HG02763 (cell line): Measurements from ENCODE around the gene VPS8.

ENCODE experiments used
- ATAC-seq: cut with Tn5 transposase; IDR thresholded peaks from one replicate; pipeline ENCODE4 v1.9.1; 2021; ENCODE audit warnings: mild to moderate bottlenecking, moderate library complexity; ENCODE audit not compliant: unreplicated experiment

VPS8 gene

GRCh38 chr3:184780981-184781515 is 30.9 kb upstream of the VPS8 start:
- no peak for ATAC-seq

DNA sequence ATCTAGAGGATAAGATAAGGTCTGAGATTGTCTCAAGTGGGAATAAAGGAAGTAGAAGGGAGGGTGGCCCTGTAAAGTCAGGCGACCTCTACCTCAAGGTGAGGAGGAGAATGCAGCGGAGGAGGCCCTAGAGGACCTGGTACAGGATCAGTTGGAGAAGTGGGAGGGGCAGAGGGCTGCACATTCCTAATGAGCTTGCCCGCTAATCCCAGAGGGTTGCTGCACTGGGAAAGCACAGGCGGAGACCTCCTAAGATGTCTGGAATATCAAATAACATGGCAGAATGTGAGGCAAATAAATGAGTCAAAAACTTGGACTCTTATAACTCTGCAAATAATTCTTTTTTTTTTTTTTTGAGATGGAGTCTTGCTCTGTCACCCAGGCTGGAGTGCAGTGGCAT is 30.2 kb upstream of the VPS8 start:
- no peak for ATAC-seq

GRCh38 chr3:184783319-184783718 is 28.6 kb upstream of the VPS8 start:
- ATAC-seq, result no peak

DNA sequence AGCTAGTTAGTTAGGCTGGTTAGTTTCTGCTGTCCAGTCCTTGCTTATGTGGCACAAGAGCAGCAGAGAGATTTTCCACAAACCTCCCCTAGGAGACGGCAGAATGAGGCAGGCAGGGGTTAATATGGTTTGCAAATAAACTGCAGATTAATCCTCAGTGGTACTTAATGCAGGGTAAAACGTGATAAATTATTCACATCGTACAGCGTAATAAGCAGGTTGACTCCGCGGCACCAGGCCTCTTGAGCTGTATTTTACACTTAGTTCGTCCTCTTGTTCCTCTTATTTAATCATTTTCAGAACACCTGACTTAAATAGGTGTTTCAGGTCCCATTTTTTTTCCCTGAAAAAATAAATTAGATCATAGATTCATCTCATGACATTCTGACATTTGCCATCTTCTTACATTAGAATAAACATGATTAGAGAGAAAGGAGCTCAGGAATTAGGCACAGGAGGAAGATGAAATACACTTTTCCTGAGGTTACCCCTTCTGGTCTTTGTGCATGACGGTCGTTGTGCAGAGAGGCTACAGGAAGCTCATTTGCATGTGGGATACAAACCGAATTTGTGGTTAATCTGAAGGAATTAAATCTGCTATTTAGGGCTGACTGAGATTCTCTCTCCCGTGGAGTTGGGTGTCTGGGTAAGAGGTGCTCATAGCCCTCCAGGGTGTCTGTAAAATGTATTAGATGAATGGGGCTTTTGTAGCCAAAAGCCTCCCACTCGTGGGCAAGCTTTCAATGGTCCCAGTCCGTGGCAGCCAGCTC is 27.1 kb upstream of the VPS8 start:
- ATAC-seq, result no peak

DNA sequence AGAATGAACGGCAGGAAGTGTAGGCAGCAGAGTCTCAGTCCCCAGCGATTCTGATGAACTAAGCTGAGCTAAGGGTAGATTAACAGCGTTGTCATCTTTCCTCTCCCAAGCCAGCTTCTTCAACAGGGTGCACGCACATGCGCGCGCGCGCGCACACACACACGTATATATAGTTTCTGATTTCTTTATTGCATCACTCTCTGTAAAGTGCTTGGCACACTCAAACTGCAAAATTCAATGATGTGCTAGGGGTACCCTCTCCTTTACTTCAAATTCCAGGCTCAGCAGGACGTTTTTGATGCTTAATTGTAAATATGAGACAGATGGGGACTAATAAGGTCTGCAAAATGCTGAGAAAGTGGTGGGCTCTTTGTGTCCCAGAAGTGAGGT is 26.1 kb upstream of the VPS8 start:
- ATAC-seq, result no peak

DNA sequence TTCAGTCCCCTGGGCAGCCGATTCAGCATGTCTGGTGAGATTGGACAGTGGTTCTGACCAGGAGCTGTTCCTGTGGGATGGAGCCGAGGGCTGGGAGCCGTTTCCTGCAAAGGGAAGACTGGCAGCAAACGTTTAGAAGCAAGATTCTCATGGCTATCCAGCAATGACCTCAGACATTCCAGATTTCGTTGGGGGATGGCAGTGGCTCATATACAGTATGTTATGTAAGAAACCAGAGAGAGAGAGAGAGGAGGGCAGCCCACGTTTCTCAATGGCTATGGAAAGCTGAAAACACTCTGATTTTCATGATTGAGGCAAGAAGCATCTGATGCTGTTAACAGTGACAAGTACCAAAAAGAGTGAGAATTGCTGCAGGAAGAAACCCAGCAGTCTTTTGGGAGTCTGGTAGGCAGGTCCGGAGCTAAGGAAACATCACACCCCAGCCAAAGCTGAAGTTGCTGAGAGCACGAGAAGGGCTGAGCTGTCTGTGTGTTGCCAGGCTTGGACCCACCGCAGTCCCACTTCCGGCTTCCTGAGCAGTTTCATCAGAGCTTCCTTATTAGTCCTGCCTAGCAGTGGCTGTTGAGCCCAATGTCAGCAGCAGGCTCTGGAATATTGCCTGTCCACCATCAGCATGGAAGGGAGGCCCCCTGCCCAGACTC is 25.6 kb upstream of the VPS8 start:
- no peak for ATAC-seq

GRCh38 chr3:184788751-184789150 is 23.2 kb upstream of the VPS8 start:
- no peak for ATAC-seq

- no peak for ATAC-seq
Observed at GRCh38 chr3:184789314-184789998, 22.5 kb upstream of the VPS8 start.

DNA sequence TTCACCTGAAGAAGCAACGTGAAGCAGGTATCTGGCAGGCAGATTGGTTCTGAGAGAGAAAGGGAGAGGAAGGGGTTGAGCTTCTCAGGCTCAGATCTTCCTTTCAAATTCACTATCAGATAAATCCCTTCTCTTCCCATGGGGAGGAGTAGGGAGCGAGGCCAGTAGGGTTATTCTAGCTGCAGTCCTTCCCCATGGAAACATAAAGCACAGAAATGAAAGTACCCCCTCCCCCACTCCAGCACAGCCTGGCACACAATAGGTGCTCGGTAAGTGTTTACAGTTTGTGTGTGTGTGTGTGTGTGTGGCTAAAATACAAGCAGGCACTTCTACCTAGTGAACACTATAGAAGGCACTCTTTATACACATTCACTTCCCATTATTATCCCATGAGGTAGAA is 20.8 kb upstream of the VPS8 start:
- no peak for ATAC-seq

DNA sequence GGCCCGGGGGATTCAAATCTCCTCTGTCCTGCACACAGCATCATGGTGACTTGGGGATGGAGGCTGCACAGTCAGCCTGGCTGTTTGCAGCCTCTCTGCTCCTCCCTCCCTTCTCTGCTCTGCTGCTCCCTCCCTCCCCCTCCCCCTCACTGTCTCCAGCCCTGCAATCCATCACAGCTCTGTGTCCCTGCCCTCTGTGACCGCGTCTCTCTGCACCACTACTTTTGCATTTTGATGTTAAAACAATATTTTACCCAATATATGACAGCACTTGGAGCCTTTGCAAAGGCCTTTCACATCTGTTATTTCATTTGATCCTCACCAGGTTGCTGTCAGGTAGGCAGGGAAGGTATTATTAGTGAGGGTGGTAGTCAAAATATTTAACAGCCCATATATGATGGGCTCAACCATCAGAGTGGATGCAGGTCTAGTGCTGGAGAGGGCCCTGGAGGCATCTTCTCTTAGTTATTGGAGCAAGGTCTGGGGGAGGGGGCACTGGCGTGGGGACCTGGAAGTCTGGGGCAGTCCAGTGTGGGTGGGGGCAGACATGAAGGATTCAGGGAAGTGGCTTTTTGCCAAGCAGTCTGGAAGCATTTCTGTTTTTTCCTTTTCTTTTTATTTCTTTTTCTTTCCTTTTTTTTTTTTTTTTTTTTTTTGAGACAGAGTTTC is 16.3 kb upstream of the VPS8 start:
- ATAC-seq, result no peak

DNA sequence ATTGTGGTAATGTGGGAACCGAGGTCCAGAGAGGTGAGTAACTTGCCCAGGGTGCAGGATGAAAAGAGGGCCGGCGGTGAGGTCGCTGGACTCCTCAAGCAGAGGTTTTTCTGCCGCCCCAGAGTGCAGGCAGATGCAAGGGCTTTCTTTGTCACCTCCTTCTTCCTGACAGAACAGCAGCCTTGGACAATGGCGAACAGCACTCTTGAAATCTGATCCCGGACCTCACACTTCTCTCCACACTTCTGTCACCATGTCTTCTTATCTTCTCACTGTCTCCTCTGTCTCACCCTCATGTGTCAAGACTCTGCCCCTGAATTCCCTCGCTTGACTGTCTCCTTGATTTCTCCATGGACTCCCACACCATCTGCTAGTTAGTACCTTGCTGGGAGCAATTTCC is 15.4 kb upstream of the VPS8 start:
- ATAC-seq, result no peak

GRCh38 chr3:184796954-184797353 is 15.0 kb upstream of the VPS8 start:
- no peak for ATAC-seq

- ATAC-seq, result no peak
Observed at GRCh38 chr3:184798120-184798519, 13.8 kb upstream of the VPS8 start.

DNA sequence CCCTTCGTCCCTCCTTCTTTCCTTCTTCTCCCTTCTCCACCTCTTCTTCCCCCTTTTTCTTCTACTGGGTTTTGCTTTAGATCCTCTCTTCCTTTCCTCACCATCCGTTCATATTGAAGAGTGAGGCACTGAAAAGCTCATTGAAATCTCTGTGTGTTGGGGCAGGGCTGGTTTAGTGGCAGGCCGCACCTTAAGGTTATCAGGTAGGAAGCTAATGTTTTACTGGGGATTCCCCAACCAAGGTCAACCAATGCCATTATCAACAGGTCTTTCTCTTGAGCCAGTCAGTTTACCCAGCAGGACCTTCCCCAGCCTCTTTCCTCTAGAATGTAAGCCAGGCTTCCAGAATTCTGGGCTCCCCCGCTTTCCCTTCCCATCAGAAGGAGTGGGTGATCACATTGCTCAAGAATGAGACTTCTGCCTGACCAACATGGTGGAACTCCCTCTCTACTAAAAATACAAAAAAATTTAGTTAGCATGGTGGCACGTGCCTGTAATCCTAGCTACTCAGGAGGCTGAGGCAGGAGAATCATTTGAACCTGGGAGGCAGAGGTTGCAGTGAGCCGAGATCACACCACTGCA is 11.5 kb upstream of the VPS8 start:
- ATAC-seq, result no peak

- no peak for ATAC-seq
Observed at GRCh38 chr3:184801241-184801785, 10.7 kb upstream of the VPS8 start.

DNA sequence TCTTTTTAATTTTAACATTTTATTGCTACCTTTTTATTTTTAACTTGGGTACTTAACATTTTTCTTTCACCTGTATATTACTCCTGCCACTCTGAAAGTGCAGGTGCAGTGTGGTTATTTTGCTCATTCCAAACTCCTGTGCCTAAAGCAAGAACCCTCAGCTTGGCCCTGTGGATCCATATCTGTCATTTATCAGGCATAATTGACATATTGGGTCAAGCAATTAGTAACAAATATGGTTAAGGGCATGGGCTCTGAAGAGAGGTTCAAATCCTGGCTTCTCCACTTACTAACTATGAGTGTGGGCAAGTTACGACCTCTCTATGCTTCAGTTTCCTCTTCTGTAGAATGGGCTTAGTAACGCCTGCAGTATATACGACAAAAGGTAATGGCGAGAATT is 9.8 kb upstream of the VPS8 start:
- ATAC-seq, result no peak

- no peak for ATAC-seq
Observed at GRCh38 chr3:184804801-184805200, 7.2 kb upstream of the VPS8 start.

GRCh38 chr3:184805351-184806038 is 6.5 kb upstream of the VPS8 start:
- no peak for ATAC-seq

GRCh38 chr3:184806567-184807271 is 5.2 kb upstream of the VPS8 start:
- no peak for ATAC-seq
